H9 (cell line): Measurements from ENCODE around the gene CDH3. TPM values are rescaled to one million over a fixed set of nuclear protein-coding genes. Genes with fewer than 3 reads are reported as not detected.

Source experiments
- DNase-seq: peaks from one replicate; pipeline ENCODE4 v3.0.0-alpha.2; 2017
- H2AFZ ChIP-seq: one replicate; pipeline ENCODE4 v1.6.1; 2013; ENCODE audit warnings: mild to moderate bottlenecking, low read length, control low read depth, moderate library complexity
- H2AK5ac ChIP-seq: 2 replicates; pipeline ENCODE4 v1.6.1; 2013; ENCODE audit warnings: low read length, control low read depth, mixed read lengths; ENCODE audit not compliant: insufficient read length
- H2BK120ac ChIP-seq: one replicate; pipeline ENCODE4 v1.6.1; 2013; ENCODE audit warnings: low read depth, mild to moderate bottlenecking, low read length, control low read depth, inconsistent platforms; ENCODE audit not compliant: poor library complexity, severe bottlenecking
- H2BK12ac ChIP-seq: 2 replicates; pipeline ENCODE4 v1.6.1; 2013; ENCODE audit warnings: low read length, control low read depth, mixed read lengths, low read depth; ENCODE audit not compliant: insufficient read length
- H2BK15ac ChIP-seq: 2 replicates; pipeline ENCODE4 v1.6.1; 2013; ENCODE audit warnings: low read depth, low read length, control low read depth
- H2BK20ac ChIP-seq: one replicate; pipeline ENCODE4 v1.6.1; 2013; ENCODE audit warnings: low read depth, mild to moderate bottlenecking, low read length, control low read depth, inconsistent platforms; ENCODE audit not compliant: poor library complexity, severe bottlenecking
- H2BK5ac ChIP-seq: 2 replicates; pipeline ENCODE4 v1.6.1; 2013; ENCODE audit warnings: low read length, control low read depth, mixed read lengths; ENCODE audit not compliant: insufficient read length
- H3K14ac ChIP-seq: 2 replicates; pipeline ENCODE4 v1.6.1; 2013; ENCODE audit warnings: low read length, control low read depth; ENCODE audit not compliant: insufficient read depth
- H3K18ac ChIP-seq: 2 replicates; pipeline ENCODE4 v1.6.1; 2013; ENCODE audit warnings: low read depth, mild to moderate bottlenecking, mixed read lengths, low read length, control low read depth; ENCODE audit not compliant: insufficient read length
- H3K23ac ChIP-seq: 2 replicates; pipeline ENCODE4 v1.6.1; 2013; ENCODE audit warnings: low read length, control low read depth, mixed read lengths, low read depth; ENCODE audit not compliant: insufficient read length
- H3K23me2 ChIP-seq: 2 replicates; pipeline ENCODE4 v1.6.1; 2013; ENCODE audit warnings: low read depth, mild to moderate bottlenecking, mixed read lengths, low read length, control low read depth; ENCODE audit not compliant: insufficient read length, poor library complexity, severe bottlenecking
- H3K27ac ChIP-seq: 2 replicates; pipeline ENCODE4 v1.5.1; 2013; ENCODE audit warnings: low read length, control low read depth, mixed read lengths, low read depth; ENCODE audit not compliant: insufficient read length
- H3K27me3 ChIP-seq: 2 replicates; pipeline ENCODE4 v1.6.1; 2013; ENCODE audit warnings: low read length, control low read depth, inconsistent platforms; ENCODE audit not compliant: insufficient read depth
- H3K4ac ChIP-seq: 2 replicates; pipeline ENCODE4 v1.6.1; 2013; ENCODE audit warnings: low read depth, mild to moderate bottlenecking, control low read depth, inconsistent platforms, low read length, moderate library complexity
- H3K4me1 ChIP-seq: 2 replicates; pipeline ENCODE4 v1.6.1; 2013; ENCODE audit warnings: low read length, control low read depth, inconsistent platforms; ENCODE audit not compliant: insufficient read depth
- H3K4me2 ChIP-seq: 2 replicates; pipeline ENCODE4 v1.6.1; 2013; ENCODE audit warnings: low read length, control low read depth, mixed read lengths; ENCODE audit not compliant: insufficient read length, insufficient read depth
- H3K56ac ChIP-seq: 2 replicates; pipeline ENCODE4 v1.6.1; 2013; ENCODE audit warnings: low read depth, mild to moderate bottlenecking, mixed read lengths, low read length, control low read depth; ENCODE audit not compliant: insufficient read length
- H3K79me1 ChIP-seq: 2 replicates; pipeline ENCODE4 v1.6.1; 2013; ENCODE audit warnings: low read depth, mild to moderate bottlenecking, moderate library complexity, low read length, control low read depth, inconsistent platforms; ENCODE audit not compliant: insufficient read depth, poor library complexity, severe bottlenecking
- H3K79me2 ChIP-seq: 2 replicates; pipeline ENCODE4 v1.6.1; 2013; ENCODE audit warnings: low read length, control low read depth, inconsistent platforms; ENCODE audit not compliant: insufficient read depth
- H3K9ac ChIP-seq: 2 replicates; pipeline ENCODE4 v1.6.1; 2013; ENCODE audit warnings: low read length, control low read depth, mixed read lengths; ENCODE audit not compliant: insufficient read length; ENCODE audit errors: extremely low read depth
- H3K9me3 ChIP-seq: one replicate; pipeline ENCODE4 v1.6.1; 2013; ENCODE audit warnings: low read depth, low read length, inconsistent platforms; ENCODE audit not compliant: control insufficient read depth
- H3T11ph ChIP-seq: one replicate; pipeline ENCODE4 v1.6.1; 2013; ENCODE audit warnings: mild to moderate bottlenecking, low read length, control low read depth, inconsistent platforms
- H4K20me1 ChIP-seq: one replicate; pipeline ENCODE4 v1.6.1; 2013; ENCODE audit not compliant: control insufficient read depth, insufficient read length, insufficient read depth
- H4K5ac ChIP-seq: 2 replicates; pipeline ENCODE4 v1.6.1; 2013; ENCODE audit warnings: low read depth, mild to moderate bottlenecking, mixed read lengths, low read length, control low read depth; ENCODE audit not compliant: insufficient read length
- H4K8ac ChIP-seq: replicated peaks from 2 replicates; pipeline ENCODE4 v1.6.1; 2013; ENCODE audit warnings: low read length, control low read depth, mixed read lengths, low read depth; ENCODE audit not compliant: insufficient read length
- H4K91ac ChIP-seq: 2 replicates; pipeline ENCODE4 v1.6.1; 2013; ENCODE audit warnings: low read depth, mild to moderate bottlenecking, moderate library complexity, mixed read lengths, low read length, control low read depth; ENCODE audit not compliant: insufficient read length
- H3K27ac Mint-ChIP-seq, 3 experiments: 2 replicates in 2 of 3; 3 replicates in 1 of 3; pipeline ENCODE4 v1.8.0; 2020 to 2021; ENCODE audit warnings: mixed read lengths in 3 of 3, mild to moderate bottlenecking in 1 of 3, moderate library complexity in 1 of 3
- H3K27me3 Mint-ChIP-seq: 2 replicates; pipeline ENCODE4 v1.8.0; 2021; ENCODE audit warnings: low read depth, mild to moderate bottlenecking, moderate library complexity, mixed read lengths
- H3K36me3 Mint-ChIP-seq, 3 experiments: 2 replicates in 2 of 3; 3 replicates in 1 of 3; pipeline ENCODE4 v1.8.0; 2020 to 2021; ENCODE audit warnings: low read depth in 3 of 3, mixed read lengths in 3 of 3; ENCODE audit not compliant: insufficient read depth in 1 of 3
- H3K4me1 Mint-ChIP-seq, 2 experiments: 2 replicates each; pipeline ENCODE4 v1.8.0; 2020; ENCODE audit warnings: mixed read lengths in 2 of 2
- H3K4me3 Mint-ChIP-seq, 2 experiments: 2 replicates in 1 of 2; 3 replicates in 1 of 2; pipeline ENCODE4 v1.8.0; 2020 to 2021; ENCODE audit warnings: mild to moderate bottlenecking in 2 of 2, mixed read lengths in 2 of 2, moderate library complexity in 1 of 2
- H3K9me3 Mint-ChIP-seq, 2 experiments: 2 replicates in 1 of 2; 3 replicates in 1 of 2; pipeline ENCODE4 v1.8.0; 2020; ENCODE audit warnings: mild to moderate bottlenecking in 2 of 2, mixed read lengths in 2 of 2, moderate library complexity in 1 of 2
- total RNA-seq: library from RNA; stranded (reverse); gene quantifications from 2 replicates; pipeline ENCODE4 v1.2.1, GENCODE V29; 2021
- TF ChIP-seq, protein P1 (sequence below): fragments of 200-600 bp; sonication (generic); conservative IDR thresholded peaks from 3 replicates; pipeline ENCODE4 v1.8.0; 2021; ENCODE audit warnings: antibody characterized with exemption, mild to moderate bottlenecking

Gene CDH3
- total RNA-seq, 1 experiment from 2014 or later = 97.2 TPM

GRCh38 chr16:68746951-68747350, 101.8 kb downstream of the CDH3 start:
- Histone ChIP-seq H4K91ac (no peak overlapping the region), H2BK20ac (no peak overlapping the region), H3T11ph (no peak overlapping the region), H3K79me2 (peaks cover 7% of the 10 kb centered on the region; the same call in 1 of the 2 replicates), H3K4ac (no peak overlapping the region), H3K56ac (no peak overlapping the region), H3K23ac (no peak overlapping the region), H2BK5ac (no peak overlapping the region), H4K5ac (no peak overlapping the region), H3K27ac (no peak overlapping the region), H3K23me2 (peaks cover 3% of the 10 kb centered on the region), H3K18ac (no peak overlapping the region), H4K20me1 (no peaks in the 10 kb centered on the region), H3K4me2 (no peak overlapping the region), H3K4me1 (peaks cover 7% of the 10 kb centered on the region; the same call in 1 of the 2 replicates), H3K9me3 (no peaks in the 10 kb centered on the region), H2BK120ac (no peak overlapping the region), H3K27me3 (no peaks in the 10 kb centered on the region), H2BK15ac (no peak overlapping the region), H3K14ac (no peak overlapping the region), H3K79me1 (no peaks in the 10 kb centered on the region), H4K8ac (no peak overlapping the region), H2AFZ (no peak overlapping the region), H3K9ac (no peak overlapping the region), H2AK5ac (no peak overlapping the region), H2BK12ac (no peak overlapping the region)
- Mint-ChIP-seq H3K36me3 (peaks cover 7 to 42% (median 33%) of the 10 kb centered on the region in 3 experiments; a peak in 6 of 7 replicates), H3K27ac (peak overlapping the region; percentile 68 to 89 (median 76); a peak in 5 of 7 replicates), H3K27me3 (no peaks in the 10 kb centered on the region; the same call in 1 of the 2 replicates), H3K4me1 (peaks cover 59 to 70% of the 10 kb centered on the region in 2 experiments), H3K9me3 (no peaks in the 10 kb centered on the region; a peak in 1 of 5 replicates), H3K4me3 (no peak overlapping the region)
- DNase-seq = no peak
- TF ChIP-seq, protein P1, sequence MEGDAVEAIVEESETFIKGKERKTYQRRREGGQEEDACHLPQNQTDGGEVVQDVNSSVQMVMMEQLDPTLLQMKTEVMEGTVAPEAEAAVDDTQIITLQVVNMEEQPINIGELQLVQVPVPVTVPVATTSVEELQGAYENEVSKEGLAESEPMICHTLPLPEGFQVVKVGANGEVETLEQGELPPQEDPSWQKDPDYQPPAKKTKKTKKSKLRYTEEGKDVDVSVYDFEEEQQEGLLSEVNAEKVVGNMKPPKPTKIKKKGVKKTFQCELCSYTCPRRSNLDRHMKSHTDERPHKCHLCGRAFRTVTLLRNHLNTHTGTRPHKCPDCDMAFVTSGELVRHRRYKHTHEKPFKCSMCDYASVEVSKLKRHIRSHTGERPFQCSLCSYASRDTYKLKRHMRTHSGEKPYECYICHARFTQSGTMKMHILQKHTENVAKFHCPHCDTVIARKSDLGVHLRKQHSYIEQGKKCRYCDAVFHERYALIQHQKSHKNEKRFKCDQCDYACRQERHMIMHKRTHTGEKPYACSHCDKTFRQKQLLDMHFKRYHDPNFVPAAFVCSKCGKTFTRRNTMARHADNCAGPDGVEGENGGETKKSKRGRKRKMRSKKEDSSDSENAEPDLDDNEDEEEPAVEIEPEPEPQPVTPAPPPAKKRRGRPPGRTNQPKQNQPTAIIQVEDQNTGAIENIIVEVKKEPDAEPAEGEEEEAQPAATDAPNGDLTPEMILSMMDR = no peak
